GM19463 (cell line): ENCODE measurements around the gene NXPH3.

Experiments
- ATAC-seq: cut with Tn5 transposase; IDR thresholded peaks from one replicate; pipeline ENCODE4 v1.9.1; 2021; ENCODE audit warnings: mild to moderate bottlenecking, moderate library complexity; ENCODE audit not compliant: unreplicated experiment

The NXPH3 gene

DNA sequence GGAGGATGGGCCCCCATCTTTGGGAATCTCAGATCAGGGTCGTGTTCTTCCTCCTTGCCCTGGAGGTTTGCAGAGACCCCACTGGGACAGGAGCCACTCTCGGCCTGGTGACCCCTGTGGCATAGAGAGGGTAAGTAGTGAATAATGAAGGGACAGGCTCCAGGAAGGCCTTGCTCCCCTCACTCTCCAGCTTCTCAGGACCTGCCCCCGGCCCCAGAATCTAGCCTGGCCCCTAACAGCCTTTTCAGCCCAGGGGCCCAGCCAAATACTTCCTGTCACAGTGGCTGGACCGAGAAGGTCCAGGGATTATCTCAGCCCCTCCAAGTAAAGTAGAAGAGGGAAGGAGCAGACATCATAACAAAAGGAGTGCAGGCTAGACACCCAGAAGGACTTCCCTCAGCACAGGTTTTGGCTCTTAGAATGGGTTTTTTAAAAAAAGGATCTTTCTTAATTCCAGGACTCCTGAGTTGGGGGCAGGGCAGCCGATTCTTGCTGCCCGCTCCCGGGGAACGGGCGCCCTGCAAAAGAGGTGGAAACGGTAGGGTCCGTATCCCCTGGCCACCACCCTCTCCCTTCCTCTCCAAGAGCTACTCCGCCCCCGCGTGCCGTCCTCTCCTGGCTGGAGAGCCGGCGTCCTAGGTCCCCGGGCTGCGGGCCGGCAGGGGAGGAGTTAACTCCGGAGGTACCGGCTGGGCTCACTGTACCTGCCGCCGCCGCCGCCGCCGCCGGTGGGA, 559 bp upstream of the NXPH3 start:
- ATAC-seq: no peak

DNA sequence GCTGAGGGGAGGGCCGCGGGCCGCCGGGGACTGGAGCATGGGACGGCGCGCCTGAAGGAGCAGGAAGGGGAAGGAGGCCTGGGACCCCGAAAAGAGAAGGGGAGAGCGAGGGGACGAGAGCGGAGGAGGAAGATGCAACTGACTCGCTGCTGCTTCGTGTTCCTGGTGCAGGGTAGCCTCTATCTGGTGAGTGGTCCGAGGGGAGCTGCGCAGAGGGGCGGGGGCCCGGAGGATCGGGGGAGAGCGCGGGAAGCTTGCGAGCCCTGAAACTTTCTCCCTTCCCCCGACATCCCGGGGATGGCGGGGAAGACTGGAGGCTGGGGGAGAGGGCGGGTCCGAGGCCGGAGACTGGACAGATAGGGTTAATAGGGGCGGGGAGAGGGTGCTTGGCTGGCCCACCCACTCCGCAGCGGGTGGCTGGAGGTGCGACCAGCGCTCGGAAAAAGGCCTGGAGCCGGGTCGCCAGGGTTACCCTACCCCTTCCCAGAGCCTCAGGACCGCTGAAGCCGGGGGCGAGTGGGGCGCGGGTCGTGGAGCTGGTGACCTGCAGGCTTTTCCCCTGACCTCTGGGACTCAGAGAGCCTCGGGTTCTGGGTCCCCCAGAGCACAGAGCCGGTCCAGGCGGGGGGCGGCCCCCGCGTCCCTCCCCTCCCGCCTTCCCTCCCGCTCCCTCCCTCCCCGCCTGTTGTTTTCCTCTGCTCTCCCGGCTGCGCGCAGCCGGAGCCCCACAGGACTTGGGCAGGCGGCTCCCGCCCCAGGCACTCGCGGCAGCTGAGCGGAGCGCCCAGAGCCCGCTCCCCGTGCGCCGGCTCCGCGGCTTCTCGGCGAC, 631 bp downstream of the NXPH3 start:
- ATAC-seq: no peak

DNA sequence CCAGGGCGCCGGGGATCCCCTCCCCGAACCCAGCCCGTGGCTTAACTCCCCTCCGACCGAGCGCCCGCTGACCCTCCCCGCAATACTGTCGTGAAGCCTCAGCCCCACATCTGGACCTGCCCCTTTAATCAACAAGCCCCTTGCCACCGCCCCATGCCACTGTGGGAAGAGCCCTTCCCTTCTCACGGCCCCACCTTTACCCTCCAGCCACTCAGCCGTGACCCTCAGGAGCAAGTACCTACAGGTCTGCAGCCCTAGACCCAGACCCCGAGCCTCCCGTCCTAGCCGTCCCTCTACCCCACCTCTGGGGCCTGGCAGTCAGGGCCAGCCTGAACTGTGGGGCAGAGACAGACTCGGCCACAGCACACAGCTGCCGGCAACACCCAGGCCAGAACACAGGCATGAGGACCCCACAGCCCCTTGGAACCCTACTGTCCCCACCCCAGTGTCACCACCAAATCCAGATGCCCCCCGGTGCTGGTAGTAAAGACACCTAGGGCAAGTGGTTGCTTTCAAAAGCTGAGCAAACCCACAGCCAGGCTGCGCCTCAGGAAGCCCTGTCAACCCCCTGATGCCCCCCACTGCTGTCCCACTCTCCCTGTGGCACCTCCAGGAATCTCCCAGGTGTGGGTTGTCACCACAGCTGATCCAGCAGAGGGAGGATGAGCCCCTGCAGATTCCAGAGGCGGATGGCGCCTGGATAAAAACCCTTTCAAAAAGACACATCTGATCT, 1.4 kb downstream of the NXPH3 start:
- no peak for ATAC-seq

DNA sequence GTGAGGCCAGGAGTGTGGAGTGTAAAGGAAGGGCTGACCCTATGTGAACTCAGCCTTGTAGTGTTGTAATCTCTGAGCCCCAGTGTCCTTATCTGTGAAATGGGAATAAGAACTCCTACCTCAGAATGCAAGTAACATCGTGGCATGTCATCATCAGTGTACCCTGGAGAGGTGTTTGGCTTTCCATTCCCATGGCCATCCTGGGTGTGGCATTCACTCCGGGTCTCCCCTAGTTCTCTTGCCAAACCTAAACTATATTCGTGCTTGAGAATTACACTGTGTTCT, 1.9 kb downstream of the NXPH3 start:
- no peak for ATAC-seq

DNA sequence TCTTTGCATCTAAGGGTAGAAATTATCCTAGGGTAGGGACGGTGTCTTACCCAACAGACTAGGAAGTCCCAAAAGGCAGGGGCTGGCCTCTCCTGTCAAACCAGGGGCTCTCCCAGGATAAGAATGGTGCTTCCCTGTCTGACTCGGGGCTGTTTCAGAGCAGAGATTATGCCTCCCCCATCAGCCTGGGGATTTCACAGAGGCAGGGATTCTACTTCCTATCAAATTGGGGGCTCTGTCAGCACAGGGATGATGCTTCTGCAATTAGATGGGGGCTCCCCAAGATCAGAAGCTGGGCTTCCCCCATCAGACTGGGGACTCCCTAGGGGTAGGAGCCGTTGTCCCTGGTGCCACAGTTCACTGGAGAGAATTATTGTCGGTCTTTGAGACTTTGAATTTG, 2.3 kb downstream of the NXPH3 start:
- ATAC-seq: no peak

DNA sequence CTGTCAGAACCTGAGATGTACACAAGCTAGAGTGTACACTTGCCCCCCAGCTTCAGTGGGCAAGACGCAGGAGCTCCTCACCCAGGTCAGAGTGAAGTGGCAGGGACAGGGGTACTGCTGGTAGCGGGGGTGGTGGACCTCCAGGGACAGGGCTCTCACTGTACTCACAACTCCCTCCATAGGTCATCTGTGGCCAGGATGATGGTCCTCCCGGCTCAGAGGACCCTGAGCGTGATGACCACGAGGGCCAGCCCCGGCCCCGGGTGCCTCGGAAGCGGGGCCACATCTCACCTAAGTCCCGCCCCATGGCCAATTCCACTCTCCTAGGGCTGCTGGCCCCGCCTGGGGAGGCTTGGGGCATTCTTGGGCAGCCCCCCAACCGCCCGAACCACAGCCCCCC, 2.7 kb downstream of the NXPH3 start:
- ATAC-seq: no peak

DNA sequence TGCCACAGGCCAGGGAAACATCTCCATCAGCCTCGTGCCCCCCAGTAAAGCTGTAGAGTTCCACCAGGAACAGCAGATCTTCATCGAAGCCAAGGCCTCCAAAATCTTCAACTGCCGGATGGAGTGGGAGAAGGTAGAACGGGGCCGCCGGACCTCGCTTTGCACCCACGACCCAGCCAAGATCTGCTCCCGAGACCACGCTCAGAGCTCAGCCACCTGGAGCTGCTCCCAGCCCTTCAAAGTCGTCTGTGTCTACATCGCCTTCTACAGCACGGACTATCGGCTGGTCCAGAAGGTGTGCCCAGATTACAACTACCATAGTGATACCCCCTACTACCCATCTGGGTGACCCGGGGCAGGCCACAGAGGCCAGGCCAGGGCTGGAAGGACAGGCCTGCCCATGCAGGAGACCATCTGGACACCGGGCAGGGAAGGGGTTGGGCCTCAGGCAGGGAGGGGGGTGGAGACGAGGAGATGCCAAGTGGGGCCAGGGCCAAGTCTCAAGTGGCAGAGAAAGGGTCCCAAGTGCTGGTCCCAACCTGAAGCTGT, 3.4 kb downstream of the NXPH3 start:
- no peak for ATAC-seq

DNA sequence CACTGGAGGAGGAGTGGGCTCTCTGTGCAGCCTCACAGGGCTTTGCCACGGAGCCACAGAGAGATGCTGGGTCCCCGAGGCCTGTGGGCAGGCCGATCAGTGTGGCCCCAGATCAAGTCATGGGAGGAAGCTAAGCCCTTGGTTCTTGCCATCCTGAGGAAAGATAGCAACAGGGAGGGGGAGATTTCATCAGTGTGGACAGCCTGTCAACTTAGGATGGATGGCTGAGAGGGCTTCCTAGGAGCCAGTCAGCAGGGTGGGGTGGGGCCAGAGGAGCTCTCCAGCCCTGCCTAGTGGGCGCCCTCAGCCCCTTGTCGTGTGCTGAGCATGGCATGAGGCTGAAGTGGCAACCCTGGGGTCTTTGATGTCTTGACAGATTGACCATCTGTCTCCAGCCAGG, 3.9 kb downstream of the NXPH3 start:
- no peak for ATAC-seq

DNA sequence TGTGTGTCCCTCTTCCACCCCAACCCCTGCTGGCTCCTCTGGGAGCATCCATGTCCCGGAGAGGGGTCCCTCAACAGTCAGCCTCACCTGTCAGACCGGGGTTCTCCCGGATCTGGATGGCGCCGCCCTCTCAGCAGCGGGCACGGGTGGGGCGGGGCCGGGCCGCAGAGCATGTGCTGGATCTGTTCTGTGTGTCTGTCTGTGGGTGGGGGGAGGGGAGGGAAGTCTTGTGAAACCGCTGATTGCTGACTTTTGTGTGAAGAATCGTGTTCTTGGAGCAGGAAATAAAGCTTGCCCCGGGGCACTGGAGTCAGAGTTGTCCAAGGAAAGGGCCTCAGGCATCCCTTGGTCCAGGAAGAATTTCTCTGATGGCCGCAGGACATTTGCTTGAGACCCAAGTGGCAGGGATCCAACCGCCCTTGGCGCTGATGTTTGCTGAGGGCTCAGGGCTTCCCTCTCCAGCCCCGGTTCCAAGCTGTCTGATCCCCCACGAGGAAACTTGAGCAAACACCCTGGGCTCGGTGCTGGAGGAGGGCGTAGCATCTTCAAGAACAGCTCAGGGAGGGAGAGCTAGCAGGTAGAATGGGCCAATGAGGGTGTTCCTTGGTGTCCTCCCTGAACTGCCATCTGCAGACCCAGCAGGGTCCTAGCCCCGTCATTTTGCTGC, 4.5 kb downstream of the NXPH3 start:
- ATAC-seq: no peak

DNA sequence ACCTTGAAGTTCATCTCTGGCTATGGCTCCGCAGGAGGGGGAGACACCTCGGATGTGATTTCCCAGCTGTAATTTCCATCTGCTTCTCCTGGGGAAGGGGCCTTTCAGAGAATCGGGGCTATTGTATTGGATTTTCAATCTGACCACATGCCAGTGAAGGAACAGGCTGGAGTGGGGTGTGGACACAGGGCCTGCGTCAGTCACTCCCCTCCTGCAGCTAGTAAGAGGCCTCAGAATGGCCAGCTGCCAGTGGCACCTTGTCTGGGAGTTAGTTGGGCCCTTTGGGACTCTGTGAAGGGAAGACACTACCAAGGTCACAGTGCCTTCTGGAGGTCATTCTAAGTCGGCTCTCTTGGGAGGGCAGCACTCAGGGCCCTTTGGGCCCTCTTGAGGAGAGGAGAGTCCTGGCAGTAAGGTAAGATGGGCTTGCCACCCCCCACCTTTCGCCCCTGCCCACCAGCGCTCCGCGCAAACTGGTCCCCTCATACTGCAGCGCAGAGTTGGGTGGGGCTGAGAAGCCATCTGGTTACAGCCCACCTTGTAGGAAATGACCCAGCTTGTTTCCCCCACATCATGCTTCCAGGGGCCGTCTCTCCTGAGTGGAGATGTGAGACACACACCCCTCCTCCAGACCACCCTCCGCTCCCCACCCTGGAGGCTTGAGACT, 5.4 kb downstream of the NXPH3 start:
- no peak for ATAC-seq

DNA sequence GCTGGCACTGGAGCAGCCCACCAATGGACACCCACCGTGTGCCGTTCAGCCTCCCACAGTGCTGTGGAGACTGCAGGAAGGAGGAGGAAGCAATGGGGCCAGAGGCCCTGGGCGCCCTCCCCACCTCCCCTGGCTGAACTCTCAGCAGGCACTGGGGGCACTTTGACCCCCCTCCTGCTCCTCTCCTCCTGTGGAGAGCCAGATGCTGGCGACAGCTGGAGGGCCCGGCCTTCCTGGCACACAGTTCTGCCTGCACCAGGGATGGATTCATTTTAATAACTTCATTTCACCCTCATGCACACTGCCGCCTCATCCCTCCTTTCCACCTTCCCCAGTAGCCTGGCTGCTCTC, 6.0 kb downstream of the NXPH3 start:
- no peak for ATAC-seq

DNA sequence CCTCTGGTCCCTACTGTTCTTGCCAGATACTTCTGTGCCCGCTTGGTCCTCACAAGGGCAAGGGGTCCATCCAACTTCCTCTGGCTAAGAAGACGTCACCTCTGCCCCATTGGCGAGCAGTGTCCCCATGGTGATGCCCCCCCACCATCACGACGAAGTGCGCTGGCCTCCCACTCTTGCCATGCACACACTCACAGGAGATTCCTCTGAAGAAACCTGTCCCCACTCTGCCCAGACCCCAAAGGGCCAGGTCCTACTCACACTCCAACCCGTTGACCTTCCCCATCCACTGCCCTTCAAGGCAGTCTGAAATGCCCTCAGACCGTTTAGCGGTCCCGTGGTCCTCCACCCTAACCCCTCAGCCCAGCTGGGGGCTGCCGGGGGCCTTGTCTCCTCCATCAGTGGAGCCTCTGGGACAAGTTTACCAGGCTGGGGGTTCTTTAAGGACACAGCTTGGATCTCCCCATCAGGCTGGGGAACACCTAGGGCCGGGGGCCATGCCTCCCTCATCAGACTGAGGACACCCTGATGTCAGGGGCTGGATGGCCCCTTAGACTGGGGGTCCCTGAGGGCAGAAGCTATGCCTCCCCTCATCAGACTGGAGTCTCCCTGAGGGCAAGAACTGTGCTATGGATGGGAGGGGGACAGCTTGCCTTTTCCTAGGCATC, 6.5 kb downstream of the NXPH3 start:
- no peak for ATAC-seq

DNA sequence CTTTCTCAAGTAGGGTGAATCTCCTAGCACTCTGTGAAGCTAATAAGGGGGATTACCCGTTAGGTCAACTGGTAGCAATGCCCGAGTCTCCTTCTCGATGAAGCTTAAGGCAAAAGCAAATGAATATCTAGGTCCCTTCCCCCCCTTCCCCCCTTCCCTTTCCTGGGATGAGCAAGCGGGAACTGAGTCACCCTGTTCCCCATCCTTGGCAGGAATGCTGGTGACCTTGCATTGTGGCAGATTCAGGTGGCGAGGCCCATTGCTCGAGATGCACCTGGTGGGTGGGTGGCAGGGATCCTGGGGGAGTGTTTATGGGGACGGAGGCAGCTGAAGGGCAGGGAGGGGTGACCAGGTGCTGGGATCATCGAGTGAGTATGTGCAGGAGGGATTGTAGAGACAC, 7.1 kb downstream of the NXPH3 start:
- no peak for ATAC-seq

DNA sequence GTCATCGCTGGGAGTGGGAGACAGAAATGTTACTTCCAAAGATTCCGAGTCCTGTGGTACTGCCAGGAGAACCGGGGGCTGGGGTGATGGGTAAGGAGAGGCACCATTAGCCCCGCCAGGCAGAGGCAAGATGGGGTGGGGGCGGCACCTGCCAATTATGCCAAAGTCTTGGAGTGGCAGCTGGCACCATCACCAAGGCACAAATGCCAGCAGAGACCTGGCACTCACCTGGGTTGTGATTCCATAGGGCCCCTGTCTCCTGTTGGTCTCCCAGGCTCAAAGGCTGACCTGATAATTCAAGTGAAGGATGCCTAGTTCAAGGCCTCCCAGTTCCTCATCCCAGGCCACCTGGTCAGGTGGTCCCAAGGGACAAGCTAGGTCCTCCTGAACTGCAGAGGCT, 7.6 kb downstream of the NXPH3 start:
- no peak for ATAC-seq

DNA sequence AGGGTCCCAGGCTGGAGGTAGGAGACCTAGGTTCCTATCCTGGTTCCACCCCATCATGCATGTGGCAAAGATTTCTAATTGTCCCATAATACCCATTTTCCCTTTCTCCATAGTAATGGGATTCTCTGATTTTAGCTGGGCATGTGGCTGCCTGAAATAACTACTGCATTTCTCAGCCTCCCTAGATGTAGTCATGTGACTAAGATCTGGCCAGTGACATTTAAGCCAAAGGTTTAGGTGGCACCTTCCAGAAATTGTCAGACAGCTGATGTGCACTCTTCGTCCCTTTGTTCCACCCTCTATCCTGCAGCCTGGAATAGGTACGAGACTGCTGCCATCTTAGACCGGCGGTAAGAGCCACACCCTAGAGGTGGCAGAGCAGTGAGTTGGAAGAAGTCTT, 8.2 kb downstream of the NXPH3 start:
- no peak for ATAC-seq

DNA sequence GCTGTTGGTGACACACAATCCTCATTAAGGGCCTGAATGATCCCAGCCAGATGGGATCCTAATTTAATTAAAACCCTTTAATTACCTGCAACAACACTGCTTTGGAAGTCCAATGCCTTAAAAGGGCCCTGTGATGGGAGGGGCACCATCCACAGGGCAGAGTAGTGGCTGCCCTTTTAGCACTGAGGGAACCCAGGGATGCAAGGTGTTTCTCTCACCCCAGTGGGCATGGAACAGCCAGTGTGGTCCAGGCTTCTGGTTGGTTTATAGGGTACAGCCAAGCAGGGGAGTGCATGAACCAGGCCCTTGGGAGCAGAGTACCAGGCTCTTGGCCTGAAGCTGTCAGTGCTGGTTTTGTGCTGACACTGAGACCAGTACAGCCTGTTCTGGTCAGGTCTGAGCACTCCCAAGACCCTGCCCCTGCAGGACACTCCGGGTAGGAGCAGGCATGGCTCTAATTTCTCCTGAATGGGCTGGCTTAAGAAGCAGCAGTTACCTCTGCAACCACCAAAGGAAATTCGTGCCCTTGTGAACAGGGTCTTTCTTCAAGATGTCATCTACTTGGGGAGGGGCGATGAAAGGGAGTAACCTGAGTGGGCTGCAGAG, 9.9 kb downstream of the NXPH3 start:
- no peak for ATAC-seq

DNA sequence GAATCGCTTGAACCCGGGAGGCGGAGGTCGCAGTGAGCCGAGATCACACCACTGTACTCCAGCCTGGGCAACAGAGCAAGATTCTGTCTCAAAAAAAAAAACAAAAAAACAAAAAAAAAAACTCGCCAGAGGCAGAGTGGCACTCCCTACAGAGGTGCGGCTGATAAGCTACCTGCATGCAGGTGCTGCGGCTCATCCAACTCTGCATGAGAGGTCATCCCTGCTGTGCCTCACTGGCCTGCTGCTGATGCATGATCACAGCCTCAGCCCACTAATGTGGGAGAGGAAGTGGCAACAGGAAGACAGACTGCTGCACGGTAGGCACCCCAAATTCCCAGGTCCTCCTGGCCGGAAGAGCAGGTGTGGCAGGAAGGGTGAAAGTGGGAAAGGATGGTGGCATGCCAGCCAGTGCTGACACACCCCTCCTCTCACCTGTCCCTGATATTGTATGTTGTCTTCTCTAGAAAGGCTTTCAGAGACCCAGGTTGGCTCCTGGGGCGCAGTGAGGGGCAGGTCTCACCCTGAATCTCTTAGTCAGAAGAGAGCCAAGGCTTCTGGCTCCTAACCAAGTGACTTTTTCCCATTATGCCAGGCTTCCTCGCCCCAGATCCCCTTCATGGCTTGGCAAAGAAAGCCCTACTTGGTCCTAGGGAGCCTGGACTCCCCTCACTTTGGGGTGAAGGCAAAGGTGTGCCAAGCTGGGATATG, 11.8 kb downstream of the NXPH3 start:
- no peak for ATAC-seq

DNA sequence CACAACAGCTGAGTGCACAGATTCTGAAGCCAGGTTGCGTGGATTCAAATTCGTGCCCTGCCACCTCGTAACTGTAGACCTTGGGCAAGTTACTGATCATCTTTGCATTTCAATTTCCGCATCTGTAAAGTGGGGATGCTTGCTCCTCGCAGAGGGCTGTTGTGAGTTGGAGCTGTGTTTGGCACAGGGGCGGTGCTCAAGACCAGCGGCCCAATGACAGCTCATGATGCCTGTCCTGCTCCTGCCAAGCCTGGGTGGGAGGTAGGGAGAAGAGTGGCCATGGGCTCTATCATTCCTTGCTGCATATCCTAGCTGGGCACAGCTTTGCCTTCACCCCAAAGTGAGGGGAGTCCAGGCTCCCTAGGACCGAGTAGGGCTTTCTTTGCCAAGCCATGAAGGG, 12.6 kb downstream of the NXPH3 start:
- ATAC-seq: no peak
